ENCODE results near the gene GDF15. TPM values are rescaled to one million over a fixed set of nuclear protein-coding genes. Genes with fewer than 3 reads are reported as not detected.
A peak's percentile ranks its signal among the peaks of the same experiment; 100 is the strongest.
"Not testable (repeated sequence)": the region's sequence is repeated elsewhere in the genome, so short reads cannot be mapped to it uniquely, and the experiment has no call there.

The GDF15 gene
- total RNA-seq, 5 donors from 2014 or later (not counting 1 experiment from before 2014, with no cell fraction given) = 1.5 to 1.7 (median 1.5) TPM; not detected in 2

DNA sequence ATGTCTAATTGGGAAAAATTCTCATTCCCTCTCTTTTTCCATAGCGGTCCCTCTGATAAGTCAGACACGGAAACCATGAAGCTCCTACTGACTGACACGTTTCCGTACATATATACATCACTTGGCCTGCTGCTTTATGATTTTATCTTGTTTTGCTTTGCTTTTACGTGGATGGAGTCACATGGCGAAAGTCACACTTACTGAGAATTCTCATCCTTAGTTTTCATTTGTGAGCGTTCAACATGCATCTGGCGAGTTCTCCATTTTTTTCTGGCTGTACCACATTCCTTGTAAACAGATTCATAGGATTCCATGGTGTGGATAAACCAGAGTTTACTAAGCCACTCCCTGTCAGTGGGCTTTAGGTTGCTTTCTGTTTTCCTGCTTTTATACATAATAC is 24.3 kb upstream of the GDF15 start:
- no peaks in the 10 kb centered on the region for H3K4me1 Mint-ChIP-seq
- no peaks in the 10 kb centered on the region for H3K27me3 Mint-ChIP-seq
- Histone ChIP-seq H3K36me3 (ENCODE audit: control insufficient read depth in 2 of 2, extremely low read depth in 1 of 2, insufficient read depth in 1 of 2, low read length in 1 of 2) (peaks cover 0 to 41% of the 10 kb centered on the region in 2 donors), H3K4me1 (ENCODE audit: control insufficient read depth in 1 of 2, extremely low read depth in 1 of 2, insufficient read depth in 2 of 2, low read length in 2 of 2) (no peaks in the 10 kb centered on the region), H3K9me3 (no peaks in the 10 kb centered on the region), H3K4me3 (ENCODE audit: control insufficient read depth in 1 of 2, extremely low read depth in 1 of 2, low read length in 1 of 2) (no peak overlapping the region), H3K27ac (ENCODE audit: low read length) (no peak overlapping the region), H3K27me3 (replicated peaks in 1 of 2; ENCODE audit: control insufficient read depth in 2 of 2, extremely low read depth in 1 of 2, insufficient read depth in 2 of 2, low read length in 1 of 2) (no peaks in the 10 kb centered on the region)
- H3K9me3 Mint-ChIP-seq = no peaks in the 10 kb centered on the region
- H3K36me3 Mint-ChIP-seq = peaks cover 64% of the 10 kb centered on the region
- POLR2A ChIA-PET = no interaction called here
- WGBS (ENCODE audit: insufficient coverage) = 93% methylated on average over 8 of the region's 8 CpGs
- CTCF ChIA-PET = no interaction called here
- DNase-seq (no peak), ATAC-seq (replicated peaks in 1 of 4) (no peak)
- no peak overlapping the region for H3K27ac Mint-ChIP-seq
- H3K4me3 Mint-ChIP-seq = no peak overlapping the region

- ChIA-PET CTCF (interaction anchor here in 1 of 2 donors (0.6 kb wide), 1 partner anchor 195 kb away, joined by 3 read pairs; no protein-coding TSS in a partner anchor), POLR2A (no interaction called here)
- no peaks in the 10 kb centered on the region for H3K4me1 Mint-ChIP-seq
- H3K27ac ChIP-seq (ENCODE audit: low read length) = no peak overlapping the region
- H3K27me3 ChIP-seq (replicated peaks in 1 of 2; ENCODE audit: control insufficient read depth in 2 of 2, extremely low read depth in 1 of 2, insufficient read depth in 2 of 2, low read length in 1 of 2) = no peaks in the 10 kb centered on the region
- no peak overlapping the region for H3K4me3 Mint-ChIP-seq
- H3K9me3 ChIP-seq = no peaks in the 10 kb centered on the region
- H3K36me3 Mint-ChIP-seq = peaks cover 55% of the 10 kb centered on the region
- 93% methylated on average over 10 of the region's 17 CpGs for WGBS (ENCODE audit: insufficient coverage)
- H3K4me3 ChIP-seq (ENCODE audit: control insufficient read depth in 1 of 2, extremely low read depth in 1 of 2, low read length in 1 of 2) = no peak overlapping the region
- no peaks in the 10 kb centered on the region for H3K27me3 Mint-ChIP-seq
- no peak for DNase-seq
- H3K27ac Mint-ChIP-seq = no peak overlapping the region
- no peak for ATAC-seq (replicated peaks in 1 of 4)
- no peaks in the 10 kb centered on the region for H3K4me1 ChIP-seq (ENCODE audit: control insufficient read depth in 1 of 2, extremely low read depth in 1 of 2, insufficient read depth in 2 of 2, low read length in 2 of 2)
- peaks cover 0 to 31% of the 10 kb centered on the region in 2 donors for H3K36me3 ChIP-seq (ENCODE audit: control insufficient read depth in 2 of 2, extremely low read depth in 1 of 2, insufficient read depth in 1 of 2, low read length in 1 of 2)
- H3K9me3 Mint-ChIP-seq = no peaks in the 10 kb centered on the region
Measured at GRCh38 chr19:18362934-18363542, 22.9 kb upstream of the GDF15 start.

DNA sequence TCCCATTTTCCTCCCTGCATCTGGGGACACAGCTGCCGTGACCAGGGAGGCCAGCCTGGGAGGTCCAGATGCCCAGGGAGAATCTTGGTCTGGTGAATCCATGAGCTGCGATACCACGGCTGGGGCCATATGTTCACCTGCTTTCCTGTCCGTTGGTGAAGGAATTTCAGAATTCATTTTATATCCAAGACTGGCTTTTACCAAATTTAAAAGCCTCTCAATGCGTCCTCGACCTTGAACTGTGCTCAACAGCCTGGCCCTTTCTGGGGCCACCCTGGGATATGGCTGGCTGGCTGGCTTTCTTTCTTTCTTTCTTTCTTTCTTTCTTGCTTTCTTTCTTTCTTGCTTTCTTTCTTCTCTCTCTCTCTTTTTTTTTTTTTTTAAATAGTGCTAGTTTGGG is 22.2 kb upstream of the GDF15 start:
- no peak overlapping the region for H3K27ac ChIP-seq (ENCODE audit: low read length)
- H3K27me3 ChIP-seq (replicated peaks in 1 of 2; ENCODE audit: control insufficient read depth in 2 of 2, extremely low read depth in 1 of 2, insufficient read depth in 2 of 2, low read length in 1 of 2) = no peaks in the 10 kb centered on the region
- ChIA-PET POLR2A (no interaction called here), CTCF (no interaction called here)
- no peak overlapping the region for H3K4me3 ChIP-seq (ENCODE audit: control insufficient read depth in 1 of 2, extremely low read depth in 1 of 2, low read length in 1 of 2)
- Mint-ChIP-seq H3K4me1 (no peaks in the 10 kb centered on the region), H3K27ac (no peak overlapping the region), H3K27me3 (no peaks in the 10 kb centered on the region), H3K4me3 (no peak overlapping the region), H3K36me3 (peaks cover 50% of the 10 kb centered on the region), H3K9me3 (no peaks in the 10 kb centered on the region)
- no peak for DNase-seq
- 100% methylated on average over 1 of the region's 6 CpGs for WGBS (ENCODE audit: insufficient coverage)
- H3K36me3 ChIP-seq (ENCODE audit: control insufficient read depth in 2 of 2, extremely low read depth in 1 of 2, insufficient read depth in 1 of 2, low read length in 1 of 2) = peaks cover 0 to 31% of the 10 kb centered on the region in 2 donors
- H3K4me1 ChIP-seq (ENCODE audit: control insufficient read depth in 1 of 2, extremely low read depth in 1 of 2, insufficient read depth in 2 of 2, low read length in 2 of 2) = no peaks in the 10 kb centered on the region
- H3K9me3 ChIP-seq = no peaks in the 10 kb centered on the region
- ATAC-seq (replicated peaks in 1 of 4) = no peak

- H3K27ac Mint-ChIP-seq; H3K27ac ChIP-seq (ENCODE audit: low read length); H3K4me1 ChIP-seq (ENCODE audit: control insufficient read depth in 1 of 2, extremely low read depth in 1 of 2, insufficient read depth in 2 of 2, low read length in 2 of 2); CTCF ChIA-PET; ATAC-seq (replicated peaks in 1 of 4); H3K9me3 Mint-ChIP-seq; H3K4me3 ChIP-seq (ENCODE audit: control insufficient read depth in 1 of 2, extremely low read depth in 1 of 2, low read length in 1 of 2); H3K27me3 ChIP-seq (replicated peaks in 1 of 2; ENCODE audit: control insufficient read depth in 2 of 2, extremely low read depth in 1 of 2, insufficient read depth in 2 of 2, low read length in 1 of 2); H3K27me3 Mint-ChIP-seq; H3K9me3 ChIP-seq; DNase-seq; POLR2A ChIA-PET; H3K4me3 Mint-ChIP-seq; H3K4me1 Mint-ChIP-seq: not testable (repeated sequence)
- H3K36me3 ChIP-seq (ENCODE audit: control insufficient read depth in 2 of 2, extremely low read depth in 1 of 2, insufficient read depth in 1 of 2, low read length in 1 of 2) = peaks cover 0 to 26% of the 10 kb centered on the region in 2 donors
- WGBS (ENCODE audit: insufficient coverage) = 92% methylated on average over 7 of the region's 11 CpGs
- H3K36me3 Mint-ChIP-seq = peaks cover 46% of the 10 kb centered on the region
Measured at GRCh38 chr19:18364277-18364825, 21.6 kb upstream of the GDF15 start.

DNA sequence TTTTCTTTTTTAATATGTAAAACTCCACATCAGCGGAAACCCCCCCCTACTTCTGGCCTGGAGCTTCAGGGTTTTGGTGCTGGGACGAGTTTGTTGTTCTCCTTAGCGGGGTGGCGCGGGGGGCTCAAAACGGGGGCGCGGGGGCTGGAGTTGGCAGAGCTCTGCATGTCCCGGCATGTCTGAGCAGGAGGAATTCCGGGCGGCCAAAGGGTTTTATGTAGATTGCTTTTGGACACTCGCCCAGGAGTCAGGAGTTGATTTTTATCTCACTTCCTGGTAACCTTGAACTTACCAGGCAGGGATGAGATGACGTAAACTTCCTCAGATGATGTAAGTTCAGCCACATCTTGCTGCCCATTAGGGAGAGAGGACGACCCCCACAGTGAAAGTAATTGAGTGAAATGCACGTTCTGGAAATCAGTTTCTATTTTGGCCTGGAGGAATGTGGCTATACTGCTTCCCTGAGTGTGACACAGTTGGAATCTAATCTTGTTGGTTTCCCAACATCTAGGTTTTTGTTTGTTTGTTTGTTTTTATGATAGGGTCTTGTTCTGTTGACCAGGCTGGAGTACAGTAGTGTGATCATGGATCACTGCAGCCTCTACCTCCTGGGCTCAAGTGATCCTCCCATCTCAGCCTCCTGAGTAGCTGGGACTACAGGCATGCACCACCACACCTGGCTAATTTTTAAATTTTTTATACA is 21.0 kb upstream of the GDF15 start:
- H3K27me3 Mint-ChIP-seq = no peaks in the 10 kb centered on the region

GRCh38 chr19:18366021-18366435 is 19.9 kb upstream of the GDF15 start:
- Mint-ChIP-seq H3K27ac (no peak overlapping the region), H3K4me3 (no peak overlapping the region), H3K9me3 (no peaks in the 10 kb centered on the region), H3K36me3 (peaks cover 37% of the 10 kb centered on the region), H3K4me1 (no peaks in the 10 kb centered on the region), H3K27me3 (no peaks in the 10 kb centered on the region)
- Histone ChIP-seq H3K4me3 (ENCODE audit: control insufficient read depth in 1 of 2, extremely low read depth in 1 of 2, low read length in 1 of 2) (no peak overlapping the region), H3K36me3 (ENCODE audit: control insufficient read depth in 2 of 2, extremely low read depth in 1 of 2, insufficient read depth in 1 of 2, low read length in 1 of 2) (peaks cover 0 to 26% of the 10 kb centered on the region in 2 donors), H3K27ac (ENCODE audit: low read length) (no peak overlapping the region), H3K4me1 (ENCODE audit: control insufficient read depth in 1 of 2, extremely low read depth in 1 of 2, insufficient read depth in 2 of 2, low read length in 2 of 2) (no peaks in the 10 kb centered on the region), H3K9me3 (no peaks in the 10 kb centered on the region), H3K27me3 (replicated peaks in 1 of 2; ENCODE audit: control insufficient read depth in 2 of 2, extremely low read depth in 1 of 2, insufficient read depth in 2 of 2, low read length in 1 of 2) (peaks cover 0 to 3% of the 10 kb centered on the region in 2 experiments)
- DNase-seq = no peak
- ChIA-PET CTCF (interaction anchor here (0.5 to 0.6 kb wide), 2 partner anchors 278 to 372 kb away, joined by 5 read pairs; no protein-coding TSS in a partner anchor), POLR2A (interaction anchor here in 1 of 2 donors (0.5 kb wide), 1 partner anchor 72 kb away, joined by 6 read pairs; the partner anchor contains the start of gene ISYNA1)
- no CpG with 5 or more reads among the region's 2 CpGs for WGBS (ENCODE audit: insufficient coverage)
- no peak for ATAC-seq (replicated peaks in 1 of 4)

More for the DNA sequence above, 21.0 kb upstream of the GDF15 start:
- H3K4me3 Mint-ChIP-seq = no peak overlapping the region
- Histone ChIP-seq H3K4me1 (ENCODE audit: control insufficient read depth in 1 of 2, extremely low read depth in 1 of 2, insufficient read depth in 2 of 2, low read length in 2 of 2) (no peaks in the 10 kb centered on the region), H3K27ac (ENCODE audit: low read length) (no peak overlapping the region), H3K9me3 (no peaks in the 10 kb centered on the region), H3K4me3 (ENCODE audit: control insufficient read depth in 1 of 2, extremely low read depth in 1 of 2, low read length in 1 of 2) (no peak overlapping the region), H3K36me3 (ENCODE audit: control insufficient read depth in 2 of 2, extremely low read depth in 1 of 2, insufficient read depth in 1 of 2, low read length in 1 of 2) (peaks cover 0 to 26% of the 10 kb centered on the region in 2 donors), H3K27me3 (replicated peaks in 1 of 2; ENCODE audit: control insufficient read depth in 2 of 2, extremely low read depth in 1 of 2, insufficient read depth in 2 of 2, low read length in 1 of 2) (no peaks in the 10 kb centered on the region)
- WGBS (ENCODE audit: insufficient coverage) = 87% methylated on average over 5 of the region's 15 CpGs
- ATAC-seq (replicated peaks in 1 of 4) (no peak), DNase-seq (peak in 1 of 35 experiments; percentile 4)
- H3K27ac Mint-ChIP-seq = no peak overlapping the region
- ChIA-PET POLR2A (no interaction called here), CTCF (no interaction called here)
- H3K4me1 Mint-ChIP-seq = no peaks in the 10 kb centered on the region
- peaks cover 40% of the 10 kb centered on the region for H3K36me3 Mint-ChIP-seq
- H3K9me3 Mint-ChIP-seq = no peaks in the 10 kb centered on the region

Data from T-cell (primary cell).